Astrocyte of the hippocampus (primary cell): ENCODE data around the gene PITPNM1.
"Not testable (repeated sequence)": the region's sequence is repeated elsewhere in the genome, so short reads cannot be mapped to it uniquely, and the experiment has no call there.

ENCODE experiments used
- DNase-seq: peaks from one replicate; pipeline ENCODE4 v3.0.0; 2011; ENCODE audit warnings: low read depth, low spot score

Gene PITPNM1

GRCh38 chr11:67504950-67505581 lies at the start of gene PITPNM1:
PITPNM1 (minus strand) TSS chr11:67505363; CDS start chr11:67504180, 1,183 bp downstream.
- peak; percentile 86 for DNase-seq

DNA sequence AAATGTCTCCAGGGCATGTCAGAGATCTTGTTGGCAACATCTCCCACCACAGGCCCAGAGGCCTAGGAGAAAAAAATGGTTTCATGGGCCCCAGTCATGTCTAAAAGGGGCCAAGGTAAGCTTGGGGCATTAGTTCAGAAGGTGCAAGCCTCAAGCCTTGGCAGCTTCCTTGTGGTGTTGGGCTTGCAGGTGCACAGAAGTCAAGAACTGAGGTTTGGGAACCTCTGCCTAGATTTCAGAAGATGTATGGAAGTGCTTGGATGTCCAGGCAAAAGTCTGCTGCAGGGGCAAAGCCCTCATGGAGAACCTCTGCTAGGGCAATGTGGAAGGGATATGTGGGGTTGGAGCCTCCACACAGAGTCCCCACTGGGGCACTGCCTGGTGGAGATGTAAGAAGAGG lies 46.5 kb upstream of the PITPNM1 start:
- DNase-seq, result not testable (repeated sequence)

DNA sequence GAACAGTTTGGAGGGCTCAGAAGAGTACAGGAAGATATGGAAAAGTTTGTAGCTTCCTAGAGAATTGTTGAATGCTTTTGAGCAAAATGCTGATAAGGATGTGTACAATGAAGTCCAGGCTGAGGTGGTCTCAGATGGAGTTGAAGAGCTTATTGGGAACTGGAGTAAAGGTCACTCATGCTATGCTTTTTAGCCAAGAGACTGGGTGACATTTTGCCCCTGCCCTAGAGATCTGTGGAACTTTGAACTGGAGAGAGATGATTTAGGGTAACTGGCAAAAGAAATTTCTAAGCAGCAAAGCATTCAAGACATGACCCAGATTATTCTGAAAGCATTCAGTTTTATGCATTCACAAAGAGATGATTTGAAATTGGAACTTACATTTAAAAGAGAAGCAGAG lies 46.0 kb upstream of the PITPNM1 start:
- DNase-seq, result no peak

- DNase-seq, result no peak
These were observed 43.5 kb upstream of the PITPNM1 start for GRCh38 chr11:67548555-67549110.

DNA sequence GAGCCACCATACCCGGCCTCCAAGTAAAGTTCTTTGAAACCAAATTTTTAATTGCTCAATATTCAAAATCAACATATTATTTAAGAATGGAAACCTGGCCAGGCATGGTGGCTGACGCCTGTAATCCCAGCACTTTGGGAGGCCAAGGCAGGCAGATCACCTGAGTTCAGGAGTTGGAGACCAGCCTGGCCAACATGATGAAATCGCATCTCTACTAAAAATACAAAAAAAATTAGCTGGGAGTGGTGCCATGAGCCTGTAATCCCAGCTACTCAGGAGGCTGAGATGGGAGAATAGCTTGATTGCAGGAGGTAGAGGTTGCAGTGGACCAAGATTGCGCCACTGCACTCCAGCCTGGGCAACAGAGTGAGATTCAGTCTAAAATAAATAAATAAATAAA lies 42.9 kb upstream of the PITPNM1 start:
- DNase-seq, result not testable (repeated sequence)

DNA sequence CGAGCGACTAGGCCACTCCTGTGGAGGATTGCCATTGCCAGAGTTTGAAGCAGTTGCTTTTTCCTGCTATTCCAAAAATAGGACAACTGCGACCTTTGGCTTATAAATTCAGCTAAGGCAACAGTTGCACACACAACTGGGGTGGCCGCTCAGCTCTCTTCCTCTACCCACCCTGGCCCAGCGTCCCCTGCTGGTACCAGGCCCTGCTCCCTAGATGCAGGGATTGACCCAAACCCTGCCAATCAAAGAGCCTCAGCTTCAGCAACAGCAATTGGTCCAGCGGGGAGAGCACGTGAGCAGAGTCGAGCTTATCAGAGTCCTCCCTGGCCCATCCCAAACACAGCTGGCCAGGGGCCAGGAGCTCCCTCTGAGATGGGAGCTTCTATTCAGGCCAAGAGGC lies 40.1 kb upstream of the PITPNM1 start:
- no peak for DNase-seq

GRCh38 chr11:67544616-67545242 lies 39.6 kb upstream of the PITPNM1 start:
- no peak for DNase-seq

DNA sequence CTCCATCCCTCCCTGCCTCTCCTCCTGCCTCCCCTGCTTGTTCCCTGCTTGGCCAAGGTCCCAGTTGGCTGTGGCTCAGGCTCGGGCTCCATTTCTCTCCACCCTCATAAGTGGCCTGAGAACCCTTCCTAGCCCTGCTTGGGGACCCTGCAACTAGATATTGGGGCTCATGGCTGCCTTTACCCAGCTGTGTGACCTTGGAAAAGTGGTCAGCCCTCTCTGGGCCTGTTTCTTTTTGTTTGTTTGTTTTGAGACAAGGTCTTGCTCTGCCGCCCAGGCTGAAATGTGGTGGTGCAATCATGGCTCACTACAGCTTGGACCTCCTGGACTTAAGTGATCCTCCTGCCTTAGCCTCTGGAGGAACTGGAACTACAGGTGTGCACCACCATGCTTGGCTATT lies 38.4 kb upstream of the PITPNM1 start:
- DNase-seq, result no peak

- DNase-seq, result no peak
These were observed 37.8 kb upstream of the PITPNM1 start for GRCh38 chr11:67542971-67543370.

DNA sequence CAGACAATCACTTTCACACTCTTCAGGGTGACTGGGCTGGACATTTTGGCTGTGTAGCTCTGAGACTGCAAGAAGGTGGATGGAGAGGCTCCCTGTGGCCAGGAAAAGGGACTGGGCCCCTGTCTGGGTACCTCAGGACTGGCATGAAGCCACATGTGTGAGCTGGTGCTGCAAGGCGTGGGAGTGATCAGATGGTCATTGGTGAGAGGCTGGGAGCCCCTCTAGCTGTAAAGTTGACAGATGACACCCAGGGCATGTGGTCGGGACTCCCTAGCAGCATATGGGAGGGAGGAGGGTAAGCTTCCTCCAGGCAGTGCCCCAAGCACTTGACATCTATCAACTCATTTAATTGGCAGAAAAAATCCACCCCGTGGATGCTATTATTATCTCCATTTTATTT lies 37.0 kb upstream of the PITPNM1 start:
- DNase-seq, result no peak

- no peak for DNase-seq
These were observed 36.0 kb upstream of the PITPNM1 start for GRCh38 chr11:67541198-67541597.

DNA sequence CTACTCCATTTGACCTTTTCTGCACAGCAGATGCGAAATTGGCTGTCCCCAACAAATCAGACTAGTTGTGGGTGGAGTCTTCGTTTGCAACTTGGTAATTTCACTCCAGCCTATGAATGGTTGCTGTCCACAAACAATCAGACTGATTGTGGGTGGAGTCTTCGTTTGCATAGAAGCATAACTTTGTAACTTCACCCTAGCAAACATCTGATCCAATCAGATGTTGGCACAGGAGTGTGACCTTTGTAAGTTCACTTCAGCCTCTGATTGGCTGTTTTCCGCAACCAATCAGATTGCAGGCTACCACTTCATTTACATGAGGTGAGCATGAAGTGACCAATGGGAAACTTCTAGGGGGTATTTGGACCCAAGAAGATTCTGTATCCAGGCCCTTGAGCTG lies 34.4 kb upstream of the PITPNM1 start:
- no peak for DNase-seq

GRCh38 chr11:67538823-67539505 lies 33.8 kb upstream of the PITPNM1 start:
- DNase-seq, result no peak

DNA sequence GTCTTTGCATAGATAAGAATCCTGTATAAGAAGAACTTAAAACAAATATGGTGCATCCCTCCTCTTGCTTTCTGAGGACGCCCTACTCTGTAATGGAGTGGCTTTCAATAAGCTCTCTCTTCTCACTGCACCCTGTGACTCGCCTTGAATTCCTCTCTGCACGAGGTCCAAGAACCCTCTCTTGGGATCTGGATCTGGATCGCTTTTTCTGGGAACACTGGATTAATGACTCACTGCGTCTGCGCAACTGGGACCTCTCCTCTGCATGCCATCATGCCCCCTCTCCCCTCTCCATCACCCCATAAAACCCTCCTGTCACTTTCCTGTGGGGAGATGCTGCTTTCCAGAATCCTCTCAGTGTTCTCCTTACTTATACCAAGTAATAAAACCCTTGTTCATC lies 33.1 kb upstream of the PITPNM1 start:
- no peak for DNase-seq

GRCh38 chr11:67535561-67535960 lies 30.4 kb upstream of the PITPNM1 start:
- DNase-seq, result no peak

DNA sequence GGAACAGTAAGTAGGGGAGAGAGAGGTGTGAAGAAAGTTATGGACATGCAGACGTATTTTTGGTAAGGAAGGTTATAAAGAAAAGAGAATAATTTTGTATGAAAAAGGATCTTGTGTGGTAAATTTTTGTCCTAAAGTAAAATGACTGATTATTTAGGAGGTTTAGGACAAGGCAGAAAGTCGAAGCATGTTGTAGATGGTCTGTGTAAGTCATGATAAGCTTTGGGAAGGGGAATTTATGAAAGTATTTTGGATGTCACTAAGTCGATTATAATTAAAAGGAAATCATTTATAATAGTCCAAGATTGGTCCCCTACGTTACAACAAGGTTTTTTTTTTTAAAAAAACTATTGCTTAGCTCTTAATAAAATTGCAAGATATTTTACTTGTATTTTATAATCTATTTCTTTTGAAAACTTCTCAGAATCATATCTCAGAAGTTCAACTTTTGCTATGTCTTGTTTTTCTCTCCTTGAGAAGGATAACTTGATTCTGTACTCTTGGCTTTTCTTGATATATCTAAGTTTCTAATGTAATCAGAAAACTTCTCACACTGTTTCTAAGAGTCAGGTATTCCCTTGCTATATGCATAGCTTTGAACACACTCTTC lies 29.0 kb upstream of the PITPNM1 start:
- no peak for DNase-seq

DNA sequence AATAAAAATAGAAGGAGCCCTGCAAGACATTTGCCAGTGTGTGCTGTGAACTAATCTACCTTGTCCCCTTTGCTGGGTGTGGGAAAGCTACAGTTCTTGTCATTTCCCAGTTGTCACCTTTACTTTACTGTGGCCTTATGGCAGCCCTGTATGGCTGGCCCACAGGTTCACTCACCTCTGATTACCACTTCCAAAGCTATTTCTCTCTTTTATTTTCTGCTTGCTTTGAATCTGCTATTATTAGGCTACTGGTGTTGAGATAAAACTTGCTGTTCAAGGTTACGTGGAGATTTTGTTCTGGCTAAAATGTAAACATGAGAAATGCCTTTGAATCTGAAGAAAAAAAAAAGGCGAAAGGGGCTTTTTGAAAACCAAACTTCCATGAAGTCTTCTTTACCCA lies 27.7 kb upstream of the PITPNM1 start:
- no peak for DNase-seq

GRCh38 chr11:67530282-67530592 lies 25.1 kb upstream of the PITPNM1 start:
- no peak for DNase-seq

- DNase-seq, result no peak
These were observed 23.2 kb upstream of the PITPNM1 start for GRCh38 chr11:67528376-67528775.

DNA sequence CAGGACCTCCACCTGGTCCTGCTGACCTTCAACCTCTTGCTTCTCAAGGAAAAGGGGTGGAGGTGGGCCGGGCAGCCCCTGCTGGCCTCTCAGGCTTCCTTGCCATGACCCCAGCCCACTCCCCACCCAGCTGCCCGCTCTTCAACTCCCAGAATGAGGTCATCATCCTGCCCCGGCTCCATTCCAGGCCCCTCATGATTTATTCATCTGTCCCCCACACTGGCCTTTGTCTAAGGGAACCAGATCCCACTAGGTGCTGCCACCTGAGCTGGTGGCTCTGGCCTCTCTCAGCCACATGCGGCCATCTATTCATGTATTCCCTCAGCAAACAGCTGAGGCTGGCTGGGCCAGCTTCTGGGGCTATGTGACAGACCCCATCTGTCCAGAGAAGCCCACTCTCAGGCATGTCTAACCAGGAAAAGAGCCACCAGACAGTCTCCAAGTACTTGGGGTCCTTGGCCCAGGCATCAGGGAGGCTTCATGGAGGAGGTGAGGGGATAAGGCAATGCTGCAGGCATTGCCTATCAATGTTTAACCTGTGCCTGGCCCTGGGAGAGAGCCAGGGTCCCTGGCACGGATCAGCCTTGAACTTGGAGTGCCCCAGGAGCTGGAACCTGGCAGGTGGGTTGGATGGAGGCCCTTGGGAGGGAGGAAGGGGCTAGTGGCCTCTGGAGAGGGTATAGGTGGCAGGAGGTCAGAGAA lies 20.3 kb upstream of the PITPNM1 start:
- no peak for DNase-seq

GRCh38 chr11:67524480-67524808 lies 19.3 kb upstream of the PITPNM1 start:
- no peak for DNase-seq
